T47D (cell line): Measurements from ENCODE around the gene VAT1.
"Not testable (repeated sequence)": the region's sequence is repeated elsewhere in the genome, so short reads cannot be mapped to it uniquely, and the experiment has no call there.

Source experiments
- DNase-seq, 2 experiments: peaks; one replicate each; pipeline versions ENCODE4 v3.0.0 to v3.0.0-alpha.2; 2011 to 2012; ENCODE audit warnings: low read depth in 1 of 2, low spot score in 1 of 2
- JUND ChIP-seq: IDR thresholded peaks from 2 replicates; pipeline ENCODE4 v1.6.1; 2012; ENCODE audit warnings: low read depth
- in situ Hi-C: cut with HindIII; loops from 2 replicates; pipeline ENCODE4 v1.10.0; 2016; ENCODE audit warnings: low sequenced_read_pairs, low pct_unique_long_range_greater_than_20kb

Gene VAT1

DNA sequence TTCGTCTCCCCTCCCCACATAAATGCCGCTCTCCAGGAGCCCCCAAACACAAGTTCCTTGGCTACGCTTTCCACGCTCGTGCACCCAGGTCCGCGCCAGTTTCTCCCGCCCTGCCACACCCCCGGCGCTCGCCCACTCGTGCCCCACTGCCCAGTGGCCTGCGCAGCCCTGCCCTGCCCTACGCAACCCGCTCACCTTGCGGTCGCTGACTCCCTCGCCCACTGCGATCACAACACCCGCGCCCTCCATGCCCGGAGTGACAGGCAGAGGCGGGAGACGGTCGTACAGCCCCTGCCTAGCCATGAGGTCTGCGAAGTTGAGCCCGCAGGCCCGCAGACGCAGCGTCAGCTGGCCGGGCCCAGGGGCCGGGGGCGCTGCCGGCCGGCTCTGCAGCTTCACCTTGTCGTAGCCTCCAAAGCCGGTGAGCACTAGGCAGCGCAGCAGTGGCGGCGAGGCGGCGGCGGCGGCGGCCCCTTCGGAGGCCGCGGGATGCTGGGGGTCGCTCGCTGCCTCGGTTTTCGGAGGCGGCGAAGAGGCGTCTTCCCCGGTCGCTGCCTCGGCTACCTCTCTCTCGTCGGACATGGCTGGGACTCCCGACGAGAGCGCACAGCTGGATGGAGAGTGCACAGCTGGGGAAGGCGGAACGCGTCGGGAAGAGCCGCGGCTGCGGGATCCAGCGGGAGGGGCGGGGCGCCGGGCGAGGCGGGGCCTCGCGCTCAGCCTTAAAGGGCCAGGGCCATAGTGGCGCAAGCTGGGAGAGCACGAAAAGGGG is at the start of gene VAT1:
Gene VAT1 (minus strand): TSS at position 645 of the 772 bp plus-strand sequence. CDS start 63 bp downstream, at position 582.
- no peak for TF ChIP-seq JUND
- DNase-seq, result peak; percentile 86 to 93

DNA sequence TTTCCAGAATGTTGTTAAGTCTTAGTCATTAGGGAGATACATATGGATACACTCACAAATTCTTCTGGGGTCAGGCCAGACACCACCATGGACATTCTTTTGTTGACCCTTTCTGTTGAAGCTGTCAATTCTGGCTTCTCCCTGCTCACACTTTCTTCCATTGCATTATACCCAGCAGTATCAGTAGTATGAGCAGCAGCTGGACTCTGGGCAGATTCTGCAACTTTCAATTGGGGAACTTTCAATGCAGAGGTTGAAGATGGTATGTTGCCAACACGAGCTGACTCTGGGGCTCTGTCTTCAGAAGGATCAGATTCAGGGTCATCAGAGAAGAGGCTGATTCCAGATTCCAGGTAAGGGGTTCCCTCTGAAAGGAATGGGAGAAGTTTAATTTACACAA is 48.7 kb upstream of the VAT1 start:
- DNase-seq, result no peak
- in situ Hi-C loops, result no loop called here
- no peak for TF ChIP-seq JUND

More for the DNA sequence above, at the start of gene VAT1:
- in situ Hi-C loops, result no loop called here

DNA sequence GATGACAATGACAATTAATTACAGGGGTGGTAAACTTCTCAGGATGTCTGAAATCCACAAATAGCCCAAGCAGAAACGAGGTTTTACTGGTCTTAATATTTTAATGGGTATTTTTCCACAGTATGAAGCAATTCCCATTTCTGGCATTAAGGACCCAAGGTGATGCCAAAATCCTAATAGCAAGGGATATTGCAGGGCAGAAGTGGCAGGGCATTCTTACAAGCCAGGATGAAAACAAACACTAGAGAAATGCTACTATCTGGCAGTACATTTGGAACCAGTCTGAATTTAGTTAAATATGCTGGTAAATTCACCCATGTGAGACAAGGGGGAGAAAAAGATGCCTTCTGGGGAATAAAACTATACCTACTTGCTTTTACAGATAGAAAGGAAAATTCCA is 48.1 kb upstream of the VAT1 start:
- TF ChIP-seq JUND, result no peak
- no peak for DNase-seq
- in situ Hi-C loops, result no loop called here

DNA sequence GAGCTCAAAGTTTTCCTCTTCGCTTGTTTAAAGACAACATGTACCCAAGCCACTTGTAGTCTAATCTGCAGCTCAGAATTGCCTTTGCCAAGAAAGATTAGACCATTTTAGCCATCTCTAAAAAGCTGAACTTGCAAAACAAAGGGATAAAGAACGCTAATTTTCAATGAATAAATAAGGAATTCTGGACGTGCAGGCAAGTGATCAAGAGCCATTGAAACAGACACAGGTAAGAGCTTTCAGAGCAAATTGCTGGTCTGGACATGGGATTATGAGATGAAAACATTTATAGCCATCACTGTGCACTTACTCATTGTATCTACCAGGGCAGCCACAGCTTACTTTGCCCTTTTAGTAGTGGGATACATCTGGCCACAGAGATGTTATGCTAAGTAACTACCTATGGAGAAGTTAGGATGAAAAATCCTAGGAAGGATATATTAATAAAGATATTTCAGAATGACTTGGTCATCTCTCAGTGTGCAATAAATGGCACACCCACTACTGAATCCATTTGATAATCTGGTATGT is 47.2 kb upstream of the VAT1 start:
- no peak for DNase-seq
- TF ChIP-seq JUND, result no peak
- in situ Hi-C loops, result no loop called here

DNA sequence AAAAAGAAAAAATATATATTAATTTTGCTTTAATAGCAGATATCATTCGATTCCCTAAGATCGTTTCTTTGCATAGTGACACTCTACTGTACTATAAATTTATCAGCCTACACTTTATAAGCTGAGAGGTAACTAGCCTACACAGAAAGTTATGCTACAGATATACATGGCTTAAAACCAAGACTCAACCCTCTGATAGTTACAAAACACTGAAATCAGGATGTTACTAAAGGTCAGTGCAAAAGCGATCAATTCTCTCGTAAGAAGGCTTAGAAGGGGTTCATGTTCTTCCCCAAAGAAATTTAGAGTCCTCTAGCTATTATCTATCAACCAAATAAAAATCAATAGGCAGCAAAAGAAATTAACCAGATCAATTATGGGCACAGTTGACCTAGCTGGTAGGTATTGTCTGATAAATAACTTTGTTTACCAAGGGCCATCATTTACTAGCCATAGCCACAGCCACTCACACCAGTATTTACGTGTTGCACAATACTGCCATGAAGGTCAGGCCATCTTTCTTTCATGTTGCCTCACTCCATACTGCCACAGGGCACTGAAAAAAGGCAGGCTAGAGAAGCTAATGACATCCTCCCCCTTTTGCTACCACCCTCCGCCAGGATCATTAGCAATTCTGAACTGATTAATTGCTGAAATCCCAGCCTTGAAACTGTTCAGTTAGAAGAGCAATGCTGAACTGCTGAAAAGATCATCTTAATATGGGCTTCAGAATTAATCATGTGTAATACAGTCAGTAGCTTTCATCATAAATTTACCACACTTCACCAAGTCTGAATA is 46.6 kb upstream of the VAT1 start:
- no peak for TF ChIP-seq JUND
- in situ Hi-C loops, result no loop called here
- DNase-seq, result no peak

DNA sequence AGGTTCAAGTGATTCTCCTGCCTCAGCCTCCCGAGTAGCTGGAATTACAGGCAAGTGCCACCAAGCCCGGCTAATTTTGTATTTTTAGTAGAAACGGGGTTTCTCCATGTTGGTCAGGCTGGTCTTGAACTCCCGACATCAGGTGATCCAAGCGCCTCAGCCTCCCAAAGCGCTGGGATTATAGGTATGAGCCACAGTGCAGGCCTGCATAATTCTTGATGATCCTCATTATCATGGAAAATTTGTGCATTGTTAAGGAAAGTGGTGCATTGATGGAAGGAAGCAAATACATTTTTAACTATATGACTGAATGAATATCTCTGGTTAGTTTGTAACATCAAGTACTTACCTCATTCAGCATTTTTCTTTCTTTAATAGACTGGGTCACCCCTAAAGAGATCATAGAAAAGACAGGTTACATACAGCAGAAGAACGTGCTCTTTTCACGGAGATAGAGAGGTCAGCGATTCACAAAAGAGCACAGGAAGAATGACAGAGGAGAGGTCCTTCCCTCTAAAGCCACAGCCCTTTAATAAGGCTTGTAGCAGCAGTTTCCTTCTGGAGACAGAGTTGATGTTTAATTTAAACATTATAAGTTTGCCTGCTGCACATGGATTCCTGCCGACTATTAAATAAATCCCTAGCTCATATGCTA is 40.9 kb upstream of the VAT1 start:
- TF ChIP-seq JUND, result no peak
- in situ Hi-C loops, result no loop called here
- DNase-seq, result no peak

DNA sequence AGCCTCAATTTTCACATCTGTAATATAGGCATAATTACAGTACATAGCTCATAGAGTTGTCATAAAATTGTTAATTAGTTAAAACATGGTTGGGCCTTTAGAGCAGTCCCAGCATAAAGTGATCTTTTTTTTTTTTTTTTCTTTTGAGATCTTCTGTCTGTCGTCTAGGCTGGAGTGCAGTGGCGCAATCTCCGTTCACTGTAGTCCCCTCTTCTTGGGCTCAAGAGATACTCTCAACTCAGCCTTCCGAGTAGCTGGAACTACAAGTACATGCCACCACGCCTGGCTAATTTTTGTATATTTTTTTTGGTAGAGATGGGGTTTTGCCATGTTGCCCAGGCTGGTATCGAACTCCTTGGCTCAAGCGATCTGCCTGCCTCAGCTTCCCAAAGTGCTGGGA is 33.9 kb upstream of the VAT1 start:
- DNase-seq, result no peak

DNA sequence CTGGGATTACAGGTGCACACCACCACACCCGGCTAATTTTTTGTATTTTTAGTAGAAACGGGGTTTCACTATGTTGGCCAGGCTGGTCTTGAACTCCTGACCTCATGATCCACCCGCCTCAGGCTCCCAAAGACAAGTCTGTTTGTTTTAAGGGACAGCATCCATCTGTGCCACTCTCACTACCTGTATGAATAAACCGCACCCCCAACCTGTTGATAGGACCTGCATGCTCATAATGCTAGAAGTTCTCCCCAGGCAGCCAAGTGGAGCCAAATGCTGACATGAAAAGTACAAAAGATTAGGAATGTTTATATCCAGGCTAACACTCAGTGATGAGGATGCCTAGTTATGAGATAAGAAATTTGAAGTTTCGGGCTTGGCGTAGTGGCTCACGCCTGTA is 30.8 kb upstream of the VAT1 start:
- in situ Hi-C loops, DNase-seq: not testable (repeated sequence)

More for the DNA sequence above, 33.9 kb upstream of the VAT1 start:
- in situ Hi-C loops, result no loop called here
- TF ChIP-seq JUND, result no peak

DNA sequence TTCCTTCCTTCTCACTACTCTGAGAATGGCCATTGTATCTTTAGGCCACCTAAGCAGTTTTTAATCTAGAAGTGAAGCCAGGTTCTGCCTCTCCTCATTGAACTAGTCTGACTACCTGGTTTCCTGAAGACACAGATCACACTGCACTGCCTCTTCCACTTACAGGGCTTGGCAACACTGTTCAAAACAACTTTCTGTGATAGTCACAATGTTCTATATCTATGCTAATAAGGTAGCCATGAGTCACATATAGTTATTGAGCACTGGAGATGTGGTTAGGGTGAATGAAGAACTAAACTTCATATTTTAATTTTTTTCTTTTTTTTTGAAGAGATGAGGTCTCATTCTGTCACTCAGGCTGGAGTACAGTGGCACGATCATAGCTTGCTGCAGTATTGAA is 29.8 kb upstream of the VAT1 start:
- in situ Hi-C loops, result no loop called here
- no peak for TF ChIP-seq JUND
- no peak for DNase-seq

DNA sequence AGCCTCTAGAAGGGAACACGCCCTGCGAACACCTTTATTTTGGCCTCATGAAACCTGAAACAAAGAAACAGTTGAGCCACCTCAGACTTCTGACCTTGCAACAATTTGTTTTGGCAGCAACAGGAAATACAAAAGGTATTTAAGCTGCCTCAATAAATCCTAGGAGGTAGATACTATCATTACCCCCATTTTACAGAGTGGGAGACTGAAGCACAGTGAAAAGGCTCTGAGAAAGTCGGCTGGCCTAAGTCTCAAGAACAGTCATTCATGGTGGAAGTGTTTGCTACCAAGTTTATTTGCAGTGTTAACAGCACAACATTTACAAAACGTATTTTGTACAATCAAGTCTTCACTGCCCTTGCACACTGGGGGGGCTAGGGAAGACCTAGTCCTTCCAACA is 21.8 kb upstream of the VAT1 start:
- no peak for DNase-seq
- in situ Hi-C loops, result no loop called here
- TF ChIP-seq JUND, result no peak

DNA sequence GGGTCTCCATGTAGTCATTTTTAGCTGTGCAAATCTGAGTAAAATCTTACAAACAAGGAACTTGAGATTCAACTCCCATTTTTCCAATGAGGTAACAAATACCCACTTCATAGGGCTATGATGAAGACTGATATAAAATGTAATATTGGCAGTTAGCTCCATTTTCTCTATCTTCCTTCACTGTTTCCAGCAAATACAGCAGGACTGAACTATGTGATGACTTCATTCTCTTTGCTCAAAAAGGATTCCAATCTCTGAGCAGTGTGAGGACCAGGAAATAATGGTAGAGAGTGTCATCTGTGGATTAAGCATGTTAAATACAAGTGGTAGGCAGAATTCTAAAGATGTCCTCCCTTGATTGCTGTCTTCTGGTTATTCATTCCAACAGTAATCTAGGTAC is 21.1 kb upstream of the VAT1 start:
- TF ChIP-seq JUND, result no peak
- in situ Hi-C loops, result no loop called here
- DNase-seq, result no peak

DNA sequence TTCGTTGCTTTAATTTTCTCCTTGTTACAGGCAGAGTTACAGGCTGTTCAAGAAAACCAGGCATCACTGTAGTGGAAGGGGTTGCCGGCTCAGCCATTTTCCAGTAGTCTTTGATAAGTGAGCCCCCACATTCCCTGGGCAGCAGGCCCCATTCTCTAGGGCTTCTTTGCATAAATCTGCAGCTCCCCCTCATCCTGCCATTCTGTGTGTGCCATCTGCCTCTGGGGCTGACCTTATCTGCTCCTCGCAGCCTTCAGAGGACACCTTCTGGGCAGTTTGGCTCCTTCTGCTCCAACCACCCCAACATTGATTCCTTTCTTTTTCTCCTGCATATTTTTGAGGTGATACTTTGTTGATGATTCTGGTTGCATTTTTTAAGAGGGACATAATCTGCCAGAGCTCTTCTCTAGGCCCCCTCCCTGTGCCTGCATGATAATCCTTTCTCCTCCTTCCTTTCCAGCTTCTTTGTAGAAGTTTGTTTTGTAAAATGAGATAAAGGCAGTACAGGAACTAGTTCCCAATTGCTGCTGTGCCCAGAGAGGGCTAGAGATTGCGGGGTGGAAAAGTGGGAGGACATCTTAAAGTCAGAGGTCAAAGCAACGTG is 19.9 kb upstream of the VAT1 start:
- in situ Hi-C loops, result no loop called here

More for the DNA sequence above, 19.9 kb upstream of the VAT1 start:
- DNase-seq, result no peak
- no peak for TF ChIP-seq JUND
